Fibroblast of the aortic adventitia (primary cell): ENCODE results near the gene ZNF493. TPM values are rescaled to one million over a fixed set of nuclear protein-coding genes. Genes with fewer than 3 reads are reported as not detected.

Experiments
- DNase-seq: peaks from one replicate; pipeline ENCODE4 v3.0.0-alpha.2; 2010; ENCODE audit warnings: low read depth
- H3K4me3 ChIP-seq: 2 replicates; pipeline ENCODE4 v1.5.1; 2011; ENCODE audit warnings: low read depth, mild to moderate bottlenecking, control low read depth, low read length, moderate library complexity
- CTCF ChIP-seq: IDR thresholded peaks from 2 replicates; pipeline ENCODE4 v1.5.1; 2011; ENCODE audit warnings: mild to moderate bottlenecking, low read length, control low read depth, inconsistent platforms; ENCODE audit not compliant: insufficient read depth
- total RNA-seq: library from RNA; depleted of rRNA; stranded (reverse); fragments of >200 nt; gene quantifications from 2 replicates; pipeline ENCODE4 v1.2.3, GENCODE V29; 2012; ENCODE audit warnings: low replicate concordance

Gene ZNF493
- total RNA-seq = 10.8 and 19.1 TPM in 2 replicates

GRCh38 chr19:21396893-21397572, at the start of gene ZNF493:
Gene ZNF493, plus strand, starts transcription at chr19:21397133. Its CDS starts 105 bp downstream, at chr19:21397238.
- peak; percentile 94 for DNase-seq
- H3K4me3 ChIP-seq = peak within 1 kb of the TSS; percentile 72
- TF ChIP-seq CTCF = no peak

- no peak overlapping the region for H3K4me3 ChIP-seq
- no peak for DNase-seq
- no peak for TF ChIP-seq CTCF
Measured at GRCh38 chr19:21352830-21353229, 44.1 kb upstream of the ZNF493 start.

DNA sequence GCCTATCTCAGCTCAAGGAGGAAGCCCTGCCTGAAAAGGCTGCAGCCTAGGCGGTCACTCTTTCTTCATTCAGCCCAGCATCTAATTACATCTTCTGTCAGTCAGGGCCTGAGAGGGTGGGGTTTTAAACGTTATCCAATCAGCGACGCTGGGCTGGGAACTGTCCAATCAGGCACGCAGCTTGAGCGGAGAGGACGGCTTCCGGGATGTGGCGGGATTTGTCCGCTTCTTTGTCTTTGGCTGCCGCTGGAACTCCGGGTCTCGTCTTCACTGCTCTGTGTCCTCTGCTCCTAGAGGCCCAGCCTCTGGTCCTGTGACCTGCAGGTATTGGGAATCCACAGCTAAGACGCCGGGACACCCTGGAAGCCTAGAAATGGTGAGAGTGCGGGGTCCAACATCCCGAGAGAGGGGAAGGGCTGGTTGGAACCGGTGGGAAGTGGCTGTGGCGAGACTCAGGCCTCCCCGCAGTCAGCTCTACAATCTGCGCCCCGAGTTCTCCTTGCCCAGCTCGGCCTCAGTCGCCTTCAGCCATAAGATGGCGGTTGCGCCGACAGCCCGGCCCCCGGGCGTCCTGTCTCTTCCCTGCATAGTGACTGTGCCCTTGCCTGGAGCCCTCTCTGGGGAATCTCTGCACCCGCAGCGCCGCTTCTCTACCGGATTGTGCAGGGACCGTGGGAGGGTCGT, 38.0 kb upstream of the ZNF493 start, which contains the start of gene ZNF738:
Gene ZNF738, plus strand, starts transcription at position 233 of the 684 bp plus-strand sequence. Its CDS starts 141 bp downstream, at position 374.
- peak within 1 kb of the TSS; percentile 89 for H3K4me3 ChIP-seq
- DNase-seq = peak; percentile 95
- TF ChIP-seq CTCF = no peak

DNA sequence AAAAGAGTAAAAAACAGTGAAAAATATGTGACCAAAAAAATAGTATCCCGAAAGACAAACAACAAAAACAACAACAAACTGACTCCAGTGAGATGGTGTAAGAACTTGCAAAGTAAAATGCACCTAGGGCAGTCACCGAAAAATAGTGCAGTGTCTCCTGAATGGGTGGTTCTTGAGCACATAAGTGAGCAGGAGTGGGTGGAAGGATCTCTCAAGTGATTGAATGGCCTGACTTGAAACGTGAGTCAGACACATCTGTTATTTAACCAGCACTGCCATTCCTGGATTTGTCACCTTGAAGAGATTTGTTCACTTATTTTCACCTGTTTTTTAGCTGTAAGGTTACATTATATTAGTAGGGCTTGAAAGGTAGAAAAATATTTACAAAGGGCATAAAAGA, 34.6 kb upstream of the ZNF493 start:
- TF ChIP-seq CTCF = no peak
- no peak for DNase-seq
- H3K4me3 ChIP-seq = no peak overlapping the region

DNA sequence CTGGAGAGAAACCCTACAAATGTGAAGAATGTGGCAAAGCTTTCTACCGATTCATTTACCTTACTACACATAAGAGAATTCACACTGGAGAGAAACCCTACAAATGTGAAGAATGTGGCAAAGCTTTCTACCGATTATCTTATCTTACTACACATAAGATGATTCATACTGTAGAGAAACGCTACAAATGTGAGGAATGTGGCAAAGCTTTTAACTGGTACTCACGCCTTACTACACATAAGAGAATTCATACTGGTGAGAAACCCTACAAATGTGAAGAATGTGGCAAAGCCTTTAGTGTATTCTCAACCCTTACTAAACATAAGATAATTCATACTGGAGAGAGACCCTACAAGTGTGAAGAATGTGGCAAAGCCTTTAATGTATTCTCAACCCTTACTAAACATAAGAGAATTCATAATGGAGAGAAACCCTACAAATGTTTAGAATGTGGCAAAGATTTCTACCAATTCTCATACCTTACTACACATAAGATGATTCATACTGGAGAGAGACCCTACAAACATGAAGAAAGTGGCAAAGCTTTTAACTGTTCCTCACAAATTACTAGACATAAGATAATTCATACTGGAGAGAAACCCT, 12.9 kb upstream of the ZNF493 start:
- DNase-seq = no peak
- TF ChIP-seq CTCF = no peak
- no peak overlapping the region for H3K4me3 ChIP-seq

- no peak for DNase-seq
- no peak overlapping the region for H3K4me3 ChIP-seq
- TF ChIP-seq CTCF = no peak
Measured at GRCh38 chr19:21396121-21396520, 812 bp upstream of the ZNF493 start.
